GM18861 (cell line): ENCODE data around the gene U2AF2.
"Not testable (repeated sequence)": the region's sequence is repeated elsewhere in the genome, so short reads cannot be mapped to it uniquely, and the experiment has no call there.

Experiments
- ATAC-seq: cut with Tn5 transposase; IDR thresholded peaks from one replicate; pipeline ENCODE4 v1.9.1; 2021; ENCODE audit not compliant: unreplicated experiment

The U2AF2 gene

GRCh38 chr19:55703790-55704215 lies 49.0 kb downstream of the U2AF2 start:
- ATAC-seq: no peak

- no peak for ATAC-seq
Observed at GRCh38 chr19:55704494-55705245, 49.8 kb downstream of the U2AF2 start.

- ATAC-seq: no peak
Observed at GRCh38 chr19:55705972-55706371, 51.1 kb downstream of the U2AF2 start.

- no peak for ATAC-seq
Observed at GRCh38 chr19:55711719-55712118, 56.9 kb downstream of the U2AF2 start.

GRCh38 chr19:55712804-55713631 lies 58.2 kb downstream of the U2AF2 start:
- no peak for ATAC-seq

- ATAC-seq: no peak
Observed at GRCh38 chr19:55716531-55716930, 61.7 kb downstream of the U2AF2 start.

GRCh38 chr19:55717251-55717650 lies 62.4 kb downstream of the U2AF2 start:
- ATAC-seq: no peak

- ATAC-seq: not testable (repeated sequence)
Observed at GRCh38 chr19:55717879-55718711, 63.3 kb downstream of the U2AF2 start.

- ATAC-seq: no peak
Observed at GRCh38 chr19:55720214-55720746, 65.4 kb downstream of the U2AF2 start.

GRCh38 chr19:55720801-55721200 lies 66.0 kb downstream of the U2AF2 start:
- no peak for ATAC-seq

GRCh38 chr19:55723491-55723890 lies 68.7 kb downstream of the U2AF2 start:
- no peak for ATAC-seq
